Suprapubic skin (tissue), 4 donors: ENCODE data around the gene UNC93B1. TPM values are rescaled to one million over a fixed set of nuclear protein-coding genes. Genes with fewer than 3 reads are reported as not detected.
"Not testable (repeated sequence)": the region's sequence is repeated elsewhere in the genome, so short reads cannot be mapped to it uniquely, and the experiment has no call there.

Source experiments
- DNase-seq, 2 donors: peaks; one replicate each; pipeline ENCODE4 v3.0.0-alpha.2; 2019; ENCODE audit warnings: low spot score in 2 of 2
- H3K27ac ChIP-seq: fragments of 200-600 bp; sonication (generic); one replicate; pipeline ENCODE4 v1.5.1; 2019
- H3K27me3 ChIP-seq: fragments of 200-600 bp; sonication (generic); one replicate; pipeline ENCODE4 v1.5.1; 2019
- H3K36me3 ChIP-seq: fragments of 200-600 bp; sonication (generic); one replicate; pipeline ENCODE4 v1.5.1; 2019
- H3K4me1 ChIP-seq: fragments of 200-600 bp; sonication (generic); one replicate; pipeline ENCODE4 v1.5.1; 2019
- H3K4me3 ChIP-seq: fragments of 200-600 bp; sonication (generic); one replicate; pipeline ENCODE4 v1.5.1; 2019; ENCODE audit warnings: mild to moderate bottlenecking
- H3K9me3 ChIP-seq: fragments of 200-600 bp; sonication (generic); one replicate; pipeline ENCODE4 v1.5.1; 2019
- CTCF ChIP-seq, 2 donors: fragments of 200-600 bp in 1 of 2; fragments of 450-650 bp in 1 of 2; sonication (generic) in 1 of 2; IDR thresholded peaks; one replicate each; pipeline ENCODE4 v1.5.1; 2016 to 2019; ENCODE audit warnings: antibody characterized with exemption in 2 of 2, mild to moderate bottlenecking in 1 of 2, moderate library complexity in 1 of 2
- EP300 ChIP-seq: sonication (generic); formaldehyde crosslinking; IDR thresholded peaks from one replicate; pipeline ENCODE4 v1.6.1; 2017; ENCODE audit warnings: antibody characterized with exemption
- POLR2A ChIP-seq, 2 donors: fragments of 450-650 bp; IDR thresholded peaks; one replicate each; pipeline ENCODE4 v1.6.1; 2017; ENCODE audit warnings: antibody characterized with exemption in 2 of 2, mild to moderate bottlenecking in 2 of 2, moderate library complexity in 2 of 2
- POLR2AphosphoS5 ChIP-seq, 3 donors: sonication (generic); formaldehyde crosslinking; IDR thresholded peaks; one replicate each; pipeline ENCODE4 v1.6.1; 2017; ENCODE audit warnings: antibody characterized with exemption in 3 of 3
- WGBS: methylation state at CpG from one replicate; pipeline ENCODE4 v1.1.5; 2018; 5-methylcytosine and 5-hydroxymethylcytosine counted together
- total RNA-seq, 4 donors: library from RNA; depleted of rRNA; stranded (reverse); fragments of >200 nt; gene quantifications; one replicate each; pipeline ENCODE4 v1.1.0, GENCODE V29; 2016

The UNC93B1 gene
- total RNA-seq, 4 donors from 2014 or later = 22.7 to 34.3 (median 28.1) TPM

GRCh38 chr11:67998150-67999045 is 5.5 kb downstream of the UNC93B1 start:
- Histone ChIP-seq H3K4me3 (no peak overlapping the region), H3K9me3 (no peaks in the 10 kb centered on the region), H3K4me1 (peaks cover 16% of the 10 kb centered on the region), H3K27me3 (no peaks in the 10 kb centered on the region), H3K27ac (no peak overlapping the region), H3K36me3 (peaks cover 3% of the 10 kb centered on the region)
- no peak for DNase-seq
- WGBS = 94% methylated on average over 9 of the region's 9 CpGs
- TF ChIP-seq POLR2AphosphoS5 (IDR thresholded peaks at IDR 0.05) (no peak), CTCF (IDR thresholded peaks at IDR 0.05) (no peak)

DNA sequence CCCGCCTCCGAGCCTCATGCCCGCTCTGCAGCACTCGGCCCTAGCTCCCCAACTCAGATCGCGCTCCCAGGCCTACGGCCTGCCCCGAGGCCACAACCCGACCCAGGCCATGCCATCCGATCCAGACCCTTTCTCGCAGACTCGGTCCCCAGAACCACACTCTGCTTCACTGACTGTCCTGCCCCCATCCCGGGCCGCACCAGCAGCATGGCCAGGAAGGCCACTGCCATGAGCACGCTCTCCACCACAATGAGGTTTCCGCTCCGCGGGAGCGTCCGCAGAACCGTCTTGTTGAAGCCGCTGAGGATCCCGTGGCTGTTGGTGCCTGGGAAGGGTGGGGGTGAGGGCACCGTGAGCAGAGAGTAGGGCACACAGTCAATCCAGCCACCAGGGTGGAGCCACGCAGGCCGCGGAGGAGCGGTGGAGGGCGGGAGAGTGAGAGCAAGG is 6.4 kb downstream of the UNC93B1 start:
- peaks cover 3% of the 10 kb centered on the region for H3K36me3 ChIP-seq
- H3K9me3 ChIP-seq = no peaks in the 10 kb centered on the region
- TF ChIP-seq POLR2A (IDR thresholded peaks at IDR 0.05) = no peak
- TF ChIP-seq EP300 = no peak
- TF ChIP-seq CTCF (IDR thresholded peaks at IDR 0.05) = no peak
- no peak for TF ChIP-seq POLR2AphosphoS5 (IDR thresholded peaks at IDR 0.05)
- 92% methylated on average over 29 of the region's 29 CpGs for WGBS
- no peak overlapping the region for H3K27ac ChIP-seq
- no peaks in the 10 kb centered on the region for H3K27me3 ChIP-seq
- DNase-seq = no peak
- peaks cover 7% of the 10 kb centered on the region for H3K4me1 ChIP-seq
- H3K4me3 ChIP-seq = no peak overlapping the region

GRCh38 chr11:67996622-67997474 is 7.0 kb downstream of the UNC93B1 start:
- TF ChIP-seq POLR2AphosphoS5 (IDR thresholded peaks at IDR 0.05) (no peak), EP300 (no peak), POLR2A (IDR thresholded peaks at IDR 0.05) (no peak), CTCF (IDR thresholded peaks at IDR 0.05) (no peak)
- 68% methylated on average over 40 of the region's 41 CpGs for WGBS
- no peak overlapping the region for H3K27ac ChIP-seq
- DNase-seq = peak; percentile 76 to 86
- H3K9me3 ChIP-seq = no peaks in the 10 kb centered on the region
- peaks cover 3% of the 10 kb centered on the region for H3K36me3 ChIP-seq
- H3K27me3 ChIP-seq = no peaks in the 10 kb centered on the region
- no peak overlapping the region for H3K4me3 ChIP-seq
- peaks cover 6% of the 10 kb centered on the region for H3K4me1 ChIP-seq

- Histone ChIP-seq H3K27ac (no peak overlapping the region), H3K36me3 (peaks cover 3% of the 10 kb centered on the region), H3K4me1 (peaks cover 14% of the 10 kb centered on the region), H3K27me3 (no peaks in the 10 kb centered on the region), H3K9me3 (no peaks in the 10 kb centered on the region), H3K4me3 (no peak overlapping the region)
- WGBS = 91% methylated on average over 4 of the region's 13 CpGs
- TF ChIP-seq POLR2AphosphoS5 (IDR thresholded peaks at IDR 0.05) (no peak), CTCF (IDR thresholded peaks at IDR 0.05) (no peak), POLR2A (IDR thresholded peaks at IDR 0.05) (no peak), EP300 (no peak)
- DNase-seq = no peak
These were observed 7.8 kb downstream of the UNC93B1 start for GRCh38 chr11:67996051-67996450.

DNA sequence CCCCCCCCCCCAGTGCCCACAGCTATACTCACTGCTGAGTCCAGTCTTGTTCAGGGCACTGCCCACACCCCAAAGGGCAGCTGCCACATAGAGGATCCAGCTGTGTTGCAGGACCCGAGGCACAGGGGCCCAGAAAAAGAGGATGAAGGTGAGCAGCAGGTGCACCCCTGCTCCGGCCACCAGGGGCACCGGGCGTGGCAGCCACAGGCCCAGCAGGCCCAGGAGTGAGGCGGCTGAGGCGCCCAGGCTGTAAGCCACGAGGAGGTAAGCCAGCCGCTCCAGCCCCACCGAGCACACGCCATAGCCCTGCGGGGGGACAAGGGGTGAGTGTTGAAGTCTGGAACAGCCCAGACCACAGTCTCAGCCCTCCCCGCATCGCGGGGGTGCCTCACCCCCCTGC is 8.3 kb downstream of the UNC93B1 start:
- not testable (repeated sequence) for H3K9me3 ChIP-seq, H3K27ac ChIP-seq, H3K36me3 ChIP-seq, H3K4me3 ChIP-seq, H3K27me3 ChIP-seq
- peak in 1 of 2 donors; percentile 22 for DNase-seq
- peaks cover 16% of the 10 kb centered on the region for H3K4me1 ChIP-seq
- WGBS = 89% methylated on average over 9 of the region's 14 CpGs

DNA sequence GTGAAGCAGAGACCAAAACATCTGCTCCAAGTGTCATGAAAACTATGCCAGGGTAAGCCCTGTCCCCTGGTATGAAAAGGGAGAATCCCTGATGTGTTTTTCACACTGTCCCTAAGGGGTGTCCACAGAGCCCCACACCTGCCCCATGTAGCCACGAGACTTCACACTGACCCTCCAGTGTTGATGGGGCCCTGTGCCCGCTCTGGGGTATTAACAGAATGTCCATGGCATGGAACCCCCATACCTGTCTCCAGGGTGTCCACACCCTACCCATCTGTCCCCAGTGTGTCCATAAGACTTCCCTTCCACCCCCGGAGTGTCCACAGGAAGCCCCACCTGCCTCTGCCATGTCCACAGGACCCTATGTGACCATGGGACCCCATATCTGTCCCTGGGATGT is 8.8 kb downstream of the UNC93B1 start:
- H3K4me1 ChIP-seq = peaks cover 17% of the 10 kb centered on the region
- H3K4me3 ChIP-seq, H3K36me3 ChIP-seq, H3K27me3 ChIP-seq, H3K9me3 ChIP-seq, H3K27ac ChIP-seq: not testable (repeated sequence)
- peak in 1 of 2 donors; percentile 28 for DNase-seq
- WGBS = 100% methylated on average over 3 of the region's 3 CpGs

GRCh38 chr11:67994387-67994786 is 9.5 kb downstream of the UNC93B1 start:
- H3K36me3 ChIP-seq, H3K4me3 ChIP-seq, H3K27me3 ChIP-seq, H3K9me3 ChIP-seq, H3K27ac ChIP-seq: not testable (repeated sequence)
- peak in 1 of 2 donors; percentile 44 for DNase-seq
- 93% methylated on average over 3 of the region's 5 CpGs for WGBS
- peaks cover 20% of the 10 kb centered on the region for H3K4me1 ChIP-seq
